B cell (primary cell): ENCODE results near the gene QRICH1. TPM values are rescaled to one million over a fixed set of nuclear protein-coding genes. Genes with fewer than 3 reads are reported as not detected.

Experiments used
- ATAC-seq: fragments of 200-7000 bp; cut with Tn5 transposase; one replicate; pipeline ENCODE4 v1.10.0; 2021; ENCODE audit warnings: low read depth, mild to moderate bottlenecking, moderate number of reproducible peaks, moderate library complexity
- CTCF ChIA-PET: fragments of 350-600 bp; sonication (Branson Sonifier 250); formaldehyde crosslinking; loops from one replicate; lab custom pipeline; 2021; ENCODE audit warnings: antibody characterized with exemption, inconsistent platforms; lab: Charles Lee
- POLR2A ChIA-PET: fragments of 350-600 bp; sonication (Branson Sonifier 250); formaldehyde crosslinking; loops from one replicate; lab custom pipeline; 2021; ENCODE audit warnings: antibody characterized with exemption; lab: Charles Lee
- DNase-seq: peaks from one replicate; pipeline ENCODE4 v3.0.0; 2013
- H2AFZ ChIP-seq: 2 replicates; pipeline ENCODE4 v1.6.1; 2012; ENCODE audit warnings: mild to moderate bottlenecking, low read depth, low read length; ENCODE audit not compliant: insufficient read depth, poor library complexity, severe bottlenecking
- H3K27ac ChIP-seq, 2 donors: 1 replicate in 1 of 2; 2 replicates in 1 of 2; pipeline ENCODE4 v1.5.1; 2012 to 2013; ENCODE audit warnings: low read length in 2 of 2, mild to moderate bottlenecking in 2 of 2, moderate library complexity in 1 of 2
- H3K27me3 ChIP-seq, 4 experiments: fragments of 200-600 bp in 1 of 4; sonication (generic) in 1 of 4; replicated peaks in 1 of 4; 1 replicate in 2 of 4; 2 replicates in 2 of 4; pipeline versions ENCODE4 v1.6.1 to v1.7.0; 2013 to 2016; ENCODE audit warnings: low read length in 3 of 4, mild to moderate bottlenecking in 2 of 4, mixed read lengths in 1 of 4, moderate library complexity in 1 of 4; ENCODE audit not compliant: insufficient read depth in 4 of 4, control insufficient read depth in 3 of 4; ENCODE audit errors: control extremely low read depth in 1 of 4
- H3K36me3 ChIP-seq, 2 experiments: replicated peaks in 1 of 2; 1 replicate in 1 of 2; 2 replicates in 1 of 2; pipeline versions ENCODE4 v1.6.1 to v1.7.1; 2013; ENCODE audit warnings: low read length in 1 of 2; ENCODE audit not compliant: insufficient read depth in 2 of 2, control insufficient read depth in 1 of 2; ENCODE audit errors: control extremely low read depth in 1 of 2, extremely low read depth in 1 of 2
- H3K4me1 ChIP-seq, 2 donors: fragments of 200-600 bp in 1 of 2; sonication (generic) in 1 of 2; 1 replicate in 1 of 2; 2 replicates in 1 of 2; pipeline versions ENCODE4 v1.5.1 to v1.6.1; 2013 to 2017; ENCODE audit warnings: low read length in 2 of 2; ENCODE audit not compliant: control insufficient read depth in 2 of 2, insufficient read depth in 2 of 2
- H3K4me2 ChIP-seq: replicated peaks from 2 replicates; pipeline ENCODE3; 2012; ENCODE audit warnings: mild to moderate bottlenecking, low read depth, low read length; ENCODE audit not compliant: poor library complexity, severe bottlenecking
- H3K4me3 ChIP-seq, 5 experiments: fragments of 200-600 bp in 1 of 5; sonication (generic) in 1 of 5; 1 replicate in 3 of 5; 2 replicates in 2 of 5; pipeline versions ENCODE4 v1.5.1 to v1.7.0; 2011 to 2016; ENCODE audit warnings: low read length in 4 of 5, mild to moderate bottlenecking in 4 of 5, low read depth in 2 of 5, control low read depth in 1 of 5, moderate library complexity in 1 of 5; ENCODE audit not compliant: insufficient read depth in 1 of 5; ENCODE audit errors: control extremely low read depth in 1 of 5, extremely low read depth in 1 of 5
- H3K79me2 ChIP-seq: fragments of 200-600 bp; sonication (generic); one replicate; pipeline ENCODE4 v1.6.0; 2016; ENCODE audit warnings: low read length; ENCODE audit not compliant: control insufficient read depth, insufficient read depth
- H3K9ac ChIP-seq: fragments of 200-600 bp; sonication (generic); 2 replicates; pipeline ENCODE4 v1.6.1; 2017; ENCODE audit warnings: mild to moderate bottlenecking, low read length, moderate library complexity
- H3K9me3 ChIP-seq, 3 donors: one replicate each; pipeline versions ENCODE4 v1.6.1 to v1.7.1; 2013; ENCODE audit warnings: low read length in 2 of 3; ENCODE audit not compliant: control insufficient read depth in 2 of 3, insufficient read depth in 1 of 3; ENCODE audit errors: control extremely low read depth in 1 of 3
- H4K20me1 ChIP-seq: 2 replicates; pipeline ENCODE4 v1.6.0; 2012; ENCODE audit warnings: mild to moderate bottlenecking, low read length; ENCODE audit not compliant: insufficient read depth, control insufficient read depth, poor library complexity, severe bottlenecking
- H3K27ac Mint-ChIP-seq: one replicate; pipeline ENCODE4 v1.8.0; 2021; ENCODE audit warnings: mixed read lengths
- H3K27me3 Mint-ChIP-seq: one replicate; pipeline ENCODE4 v1.8.0; 2021; ENCODE audit warnings: mixed read lengths
- H3K4me1 Mint-ChIP-seq: one replicate; pipeline ENCODE4 v1.8.0; 2021; ENCODE audit warnings: mixed read lengths
- H3K4me3 Mint-ChIP-seq: one replicate; pipeline ENCODE4 v1.8.0; 2021; ENCODE audit warnings: mixed read lengths
- H3K9me3 Mint-ChIP-seq: one replicate; pipeline ENCODE4 v1.8.0; 2022; ENCODE audit warnings: mixed read lengths; ENCODE audit not compliant: insufficient read depth
- EZH2 ChIP-seq: IDR thresholded peaks from 2 replicates; pipeline ENCODE4 v1.6.1; 2012; ENCODE audit warnings: borderline replicate concordance, low read depth, mild to moderate bottlenecking, moderate library complexity, low read length; ENCODE audit not compliant: insufficient read depth, poor library complexity, severe bottlenecking
- WGBS: methylation state at CpG from one replicate; pipeline ENCODE4 v1.1.5; 2013; ENCODE audit warnings: missing lambda C conversion rate; ENCODE audit not compliant: insufficient coverage; 5-methylcytosine and 5-hydroxymethylcytosine counted together
- intact Hi-C: fragments of 100-400 bp; cut with micrococcal nuclease; formaldehyde crosslinking; loops from one replicate; pipeline ENCODE4 v1.10.0; 2022
- polyA plus RNA-seq: library from polyadenylated mRNA; depleted of rRNA; stranded (reverse); fragments of >200 nt; gene quantifications from 2 replicates; pipeline ENCODE4 v1.2.3, GENCODE V29; 2012
- total RNA-seq, 2 donors: library from RNA; stranded (reverse); fragments of 120-200 nt in 1 of 2; gene quantifications; 1 replicate in 1 of 2; 2 replicates in 1 of 2; pipeline versions ENCODE4 v1.2.3 to v1.2.4, GENCODE V29; 2013 to 2022
- TF ChIP-seq, protein P1 (sequence below): fragments of 200-600 bp; IDR thresholded peaks from one replicate; pipeline ENCODE4 v1.8.0; 2022; ENCODE audit warnings: antibody characterized with exemption, mild to moderate bottlenecking

QRICH1 gene
- total and polyA plus RNA-seq, 2 donors (not counting 1 experiment from before 2014, with no cell fraction given), result 179 to 187 TPM

DNA sequence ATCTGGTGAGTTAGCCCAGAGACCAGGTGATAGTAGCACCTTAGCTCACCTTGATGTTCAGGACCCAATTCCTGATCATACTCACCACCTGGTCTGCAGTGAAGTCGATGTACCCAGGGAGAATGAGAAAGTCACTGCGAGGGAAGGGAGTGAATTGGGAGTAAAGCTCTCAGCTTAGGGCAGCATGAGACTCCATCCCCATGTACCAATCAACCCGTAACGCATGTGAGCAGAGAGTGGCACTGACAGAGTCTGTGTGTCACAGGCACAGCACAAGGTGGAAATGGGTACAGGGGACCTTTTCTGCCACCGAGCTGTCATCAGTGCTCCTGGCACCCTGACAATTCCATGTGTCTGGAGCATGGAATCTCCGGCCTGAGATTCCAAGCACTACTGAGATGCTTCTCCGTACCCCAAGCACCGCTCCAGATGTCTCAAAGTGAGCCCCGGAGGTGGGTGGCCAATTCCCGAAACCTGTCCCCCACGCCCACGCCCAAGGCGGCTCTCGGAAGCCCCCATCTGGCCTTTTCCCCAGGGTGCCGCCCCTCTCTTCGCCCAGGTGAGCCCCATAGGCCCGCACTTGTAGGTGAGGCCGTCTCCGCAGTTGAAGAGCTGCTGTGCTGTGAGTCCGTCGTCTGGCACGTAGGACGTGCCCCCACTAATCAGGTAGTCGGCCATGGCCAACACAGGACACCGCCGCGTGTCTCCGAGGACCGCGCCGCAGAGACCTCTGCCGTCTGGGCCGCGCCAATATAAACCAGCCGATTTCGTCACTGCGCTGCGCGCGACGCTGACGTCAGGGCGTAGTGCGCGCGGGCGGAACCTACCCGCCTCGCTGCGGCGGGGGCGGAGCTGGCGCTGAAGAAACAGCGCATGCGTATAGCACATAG lies 65.0 kb downstream of the QRICH1 start, which contains the start of gene IMPDH2:
Gene IMPDH2 (minus strand): TSS at position 726 of the 890 bp plus-strand sequence. CDS start 48 bp downstream, at position 678.
- H4K20me1 ChIP-seq, result no peaks in the 10 kb centered on the region
- ChIA-PET CTCF (interaction anchor here (0.8 to 2.3 kb wide), 8 partner anchors 9 to 628 kb away, joined by 3 to 41 read pairs (median 5); partner anchors contain the start of genes DALRD3, P4HTM and WDR6), POLR2A (interaction anchor here (0.5 to 1.8 kb wide), 15 partner anchors 8 to 414 kb away, joined by 3 to 20 read pairs (median 4); partner anchors contain the start of genes DALRD3, IP6K2, QRICH1 and WDR6)
- H3K9ac ChIP-seq, result peak within 1 kb of the TSS; percentile 81
- Mint-ChIP-seq H3K4me1 (peaks cover 45% of the 10 kb centered on the region), H3K27ac (peak within 1 kb of the TSS; percentile 98), H3K4me3 (peak within 1 kb of the TSS; percentile 98), H3K9me3 (no peaks in the 10 kb centered on the region), H3K27me3 (no peaks in the 10 kb centered on the region)
- peak within 1 kb of the TSS; percentile 52 for H2AFZ ChIP-seq
- peak within 1 kb of the TSS; percentile 72 to 93 (median 73) for H3K4me3 ChIP-seq
- H3K4me1 ChIP-seq, result peaks cover 14 to 39% of the 10 kb centered on the region in 2 donors
- no peaks in the 10 kb centered on the region for H3K9me3 ChIP-seq
- H3K4me2 ChIP-seq, result peak within 1 kb of the TSS; percentile 92
- WGBS, result 2% methylated on average over 53 of the region's 55 CpGs
- no peak for TF ChIP-seq EZH2
- TF ChIP-seq, protein P1, sequence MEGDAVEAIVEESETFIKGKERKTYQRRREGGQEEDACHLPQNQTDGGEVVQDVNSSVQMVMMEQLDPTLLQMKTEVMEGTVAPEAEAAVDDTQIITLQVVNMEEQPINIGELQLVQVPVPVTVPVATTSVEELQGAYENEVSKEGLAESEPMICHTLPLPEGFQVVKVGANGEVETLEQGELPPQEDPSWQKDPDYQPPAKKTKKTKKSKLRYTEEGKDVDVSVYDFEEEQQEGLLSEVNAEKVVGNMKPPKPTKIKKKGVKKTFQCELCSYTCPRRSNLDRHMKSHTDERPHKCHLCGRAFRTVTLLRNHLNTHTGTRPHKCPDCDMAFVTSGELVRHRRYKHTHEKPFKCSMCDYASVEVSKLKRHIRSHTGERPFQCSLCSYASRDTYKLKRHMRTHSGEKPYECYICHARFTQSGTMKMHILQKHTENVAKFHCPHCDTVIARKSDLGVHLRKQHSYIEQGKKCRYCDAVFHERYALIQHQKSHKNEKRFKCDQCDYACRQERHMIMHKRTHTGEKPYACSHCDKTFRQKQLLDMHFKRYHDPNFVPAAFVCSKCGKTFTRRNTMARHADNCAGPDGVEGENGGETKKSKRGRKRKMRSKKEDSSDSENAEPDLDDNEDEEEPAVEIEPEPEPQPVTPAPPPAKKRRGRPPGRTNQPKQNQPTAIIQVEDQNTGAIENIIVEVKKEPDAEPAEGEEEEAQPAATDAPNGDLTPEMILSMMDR, result no peak
- peaks cover 13 to 62% of the 10 kb centered on the region in 2 experiments for H3K36me3 ChIP-seq
- no peaks in the 10 kb centered on the region for H3K27me3 ChIP-seq
- DNase-seq (peak; percentile 98), ATAC-seq (peak; percentile 93)
- H3K79me2 ChIP-seq, result peaks cover 37% of the 10 kb centered on the region
- H3K27ac ChIP-seq, result peak within 1 kb of the TSS; percentile 86 to 92
- intact Hi-C loops, result loop anchor here (1.0 to 10.0 kb wide), 6 partner anchors 8 to 787 kb away; partner anchors contain the start of genes IP6K2, QRICH1, USP4 and ZNF589
